ENCODE data around the gene USP17L18. TPM values are rescaled to one million over a fixed set of nuclear protein-coding genes. Genes with fewer than 3 reads are reported as not detected.

Gene USP17L18
- total RNA-seq, result not detected in 2 replicates

GRCh38 chr4:9247953-9248680 lies at the start of gene USP17L18:
Gene USP17L18, plus strand, starts transcription at chr4:9248630. Its CDS starts 0 bp downstream, at chr4:9248630.

GRCh38 chr4:9210357-9210756 lies 38.1 kb upstream of the USP17L18 start, which contains the start of gene USP17L10:
Gene USP17L10, plus strand, starts transcription at chr4:9210657. Its CDS starts 0 bp downstream, at chr4:9210657.

GRCh38 chr4:9215105-9215504 lies 33.3 kb upstream of the USP17L18 start, which contains the start of gene USP17L11:
Gene USP17L11, plus strand, starts transcription at chr4:9215405. Its CDS starts 0 bp downstream, at chr4:9215405.

GRCh38 chr4:9219852-9220251 lies 28.6 kb upstream of the USP17L18 start, which contains the start of gene USP17L12:
Gene USP17L12, plus strand, starts transcription at chr4:9220152. Its CDS starts 0 bp downstream, at chr4:9220152.

GRCh38 chr4:9224596-9224995 lies 23.8 kb upstream of the USP17L18 start, which contains the start of gene USP17L13:
Gene USP17L13, plus strand, starts transcription at chr4:9224896. Its CDS starts 0 bp downstream, at chr4:9224896.

GRCh38 chr4:9234085-9234484 lies 14.3 kb upstream of the USP17L18 start, which contains the start of gene USP17L15:
Gene USP17L15, plus strand, starts transcription at chr4:9234385. Its CDS starts 0 bp downstream, at chr4:9234385.

GRCh38 chr4:9243579-9243978 lies 4.9 kb upstream of the USP17L18 start, which contains the start of gene USP17L17:
Gene USP17L17, plus strand, starts transcription at chr4:9243879. Its CDS starts 0 bp downstream, at chr4:9243879.

GRCh38 chr4:9253078-9253477 lies 4.6 kb downstream of the USP17L18 start, which contains the start of gene USP17L19:
Gene USP17L19, plus strand, starts transcription at chr4:9253378. Its CDS starts 0 bp downstream, at chr4:9253378.

GRCh38 chr4:9257824-9258223 lies 9.4 kb downstream of the USP17L18 start, which contains the start of gene USP17L20:
Gene USP17L20, plus strand, starts transcription at chr4:9258124. Its CDS starts 0 bp downstream, at chr4:9258124.

GRCh38 chr4:9262572-9262971 lies 14.1 kb downstream of the USP17L18 start, which contains the start of gene USP17L21:
Gene USP17L21, plus strand, starts transcription at chr4:9262872. Its CDS starts 0 bp downstream, at chr4:9262872.

GRCh38 chr4:9267319-9267718 lies 18.9 kb downstream of the USP17L18 start, which contains the start of gene USP17L22:
Gene USP17L22, plus strand, starts transcription at chr4:9267619. Its CDS starts 0 bp downstream, at chr4:9267619.

Other genes with a start within 250 kb of the USP17L18 start
- gene FAM90A26, start 78.2 kb upstream of the USP17L18 start, total RNA-seq, result not detected in 2 replicates
- gene USP17L10, start 38.0 kb upstream of the USP17L18 start, total RNA-seq, result not detected in 2 replicates
- gene USP17L11, start 33.2 kb upstream of the USP17L18 start, total RNA-seq, result not detected in 2 replicates
- gene USP17L12, start 28.5 kb upstream of the USP17L18 start, total RNA-seq, result not detected in 2 replicates
- gene USP17L13, start 23.7 kb upstream of the USP17L18 start, total RNA-seq, result not detected in 2 replicates
- not detected in 2 replicates for gene USP17L15, start 14.2 kb upstream of the USP17L18 start, total RNA-seq
- gene USP17L17, start 4.8 kb upstream of the USP17L18 start, total RNA-seq, result not detected in 2 replicates
- not detected in 2 replicates for gene USP17L19, start 4.7 kb downstream of the USP17L18 start, total RNA-seq
- not detected in 2 replicates for gene USP17L20, start 9.5 kb downstream of the USP17L18 start, total RNA-seq
- gene USP17L21, start 14.2 kb downstream of the USP17L18 start, total RNA-seq, result not detected in 2 replicates
- gene USP17L22, start 19.0 kb downstream of the USP17L18 start, total RNA-seq, result not detected in 2 replicates
- not detected in 2 replicates for gene USP17L24, start 76.5 kb downstream of the USP17L18 start, total RNA-seq
- gene USP17L25, start 81.3 kb downstream of the USP17L18 start, total RNA-seq, result not detected in 2 replicates
- not detected in 2 replicates for gene USP17L26, start 86.0 kb downstream of the USP17L18 start, total RNA-seq
- not detected in 2 replicates for gene USP17L5, start 90.8 kb downstream of the USP17L18 start, total RNA-seq
- not detected in 2 replicates for gene USP17L27, start 95.5 kb downstream of the USP17L18 start, total RNA-seq
- not detected in 2 replicates for gene USP17L28, start 100.3 kb downstream of the USP17L18 start, total RNA-seq
- not detected in 2 replicates for gene USP17L29, start 105.0 kb downstream of the USP17L18 start, total RNA-seq
- gene USP17L30, start 114.5 kb downstream of the USP17L18 start, total RNA-seq, result not detected in 2 replicates
- not detected in 2 replicates for gene DEFB131A, start 195.8 kb downstream of the USP17L18 start, total RNA-seq